Fibroblast of lung (primary cell): ENCODE data around the gene TNIP1. TPM values are rescaled to one million over a fixed set of nuclear protein-coding genes. Genes with fewer than 3 reads are reported as not detected.
A peak's percentile ranks its signal among the peaks of the same experiment; 100 is the strongest.

Source experiments
- DNase-seq, 2 donors: peaks; one replicate each; pipeline versions ENCODE4 v3.0.0 to v3.0.0-alpha.2; 2010; ENCODE audit warnings: low read depth in 2 of 2
- H2AFZ ChIP-seq: 2 replicates; pipeline ENCODE4 v1.5.1; 2012; ENCODE audit warnings: low read length, control low read depth, inconsistent platforms
- H3K27ac ChIP-seq: 2 replicates; pipeline ENCODE4 v1.5.1; 2011; ENCODE audit warnings: low read length, control low read depth; ENCODE audit not compliant: insufficient read depth
- H3K27me3 ChIP-seq: 2 replicates; pipeline ENCODE4 v1.5.1; 2011; ENCODE audit warnings: mild to moderate bottlenecking, low read length; ENCODE audit not compliant: control insufficient read depth, insufficient read depth
- H3K36me3 ChIP-seq: 2 replicates; pipeline ENCODE4 v1.5.1; 2011; ENCODE audit warnings: low read length; ENCODE audit not compliant: control insufficient read depth, insufficient read depth
- H3K4me1 ChIP-seq: 2 replicates; pipeline ENCODE4 v1.5.1; 2011; ENCODE audit warnings: low read length; ENCODE audit not compliant: control insufficient read depth, insufficient read depth; ENCODE audit errors: extremely low read depth
- H3K4me2 ChIP-seq: 2 replicates; pipeline ENCODE4 v1.5.1; 2011; ENCODE audit warnings: low read length, control low read depth; ENCODE audit not compliant: insufficient read depth; ENCODE audit errors: extremely low read depth
- H3K4me3 ChIP-seq, 4 experiments: fragments of 200-600 bp in 1 of 4; sonication (generic) in 1 of 4; replicated peaks in 1 of 4; 2 replicates each; pipeline ENCODE4 v1.5.1; 2011 to 2016; ENCODE audit warnings: low read length in 4 of 4, low read depth in 3 of 4, mild to moderate bottlenecking in 3 of 4, control low read depth in 2 of 4, inconsistent platforms in 1 of 4, mixed read lengths in 1 of 4; ENCODE audit not compliant: insufficient read depth in 1 of 4; ENCODE audit errors: control extremely low read depth in 1 of 4
- H3K79me2 ChIP-seq: 2 replicates; pipeline ENCODE4 v1.5.1; 2012; ENCODE audit warnings: mild to moderate bottlenecking, low read length, inconsistent platforms; ENCODE audit not compliant: control insufficient read depth, insufficient read depth
- H3K9ac ChIP-seq: 2 replicates; pipeline ENCODE4 v1.5.1; 2011; ENCODE audit warnings: mild to moderate bottlenecking, low read length, control low read depth; ENCODE audit not compliant: insufficient read depth
- H3K9me3 ChIP-seq: 2 replicates; pipeline ENCODE4 v1.5.1; 2012; ENCODE audit warnings: low read depth, low read length; ENCODE audit not compliant: control insufficient read depth, insufficient read depth
- H4K20me1 ChIP-seq: 2 replicates; pipeline ENCODE4 v1.5.1; 2011; ENCODE audit warnings: low read length; ENCODE audit not compliant: control insufficient read depth, insufficient read depth; ENCODE audit errors: extremely low read depth
- EZH2 ChIP-seq: IDR thresholded peaks from 2 replicates; pipeline ENCODE4 v1.5.1; 2012; ENCODE audit warnings: low read length, control low read depth, mild to moderate bottlenecking; ENCODE audit errors: missing control alignments
- polyA plus RNA-seq, 2 donors: library from polyadenylated mRNA; depleted of rRNA in 1 of 2; stranded (reverse) in 1 of 2; unstranded in 1 of 2; fragments of >200 nt; gene quantifications; 2 replicates each; pipeline ENCODE4 v1.2.1, GENCODE V29; 2011 to 2012; ENCODE audit warnings: missing spikeins in 1 of 2
- total RNA-seq: library from RNA; depleted of rRNA; stranded (reverse); fragments of >200 nt; gene quantifications from 2 replicates; pipeline ENCODE4 v1.2.1, GENCODE V29; 2014
- TF ChIP-seq, protein P1 (sequence below), 2 donors: IDR thresholded peaks in 1 of 2; conservative IDR thresholded peaks in 1 of 2; 1 replicate in 1 of 2; 2 replicates in 1 of 2; pipeline ENCODE4 v1.5.1; 2011 to 2012; ENCODE audit warnings: low read length in 2 of 2, control low read depth in 1 of 2, inconsistent platforms in 1 of 2, low read depth in 1 of 2, mild to moderate bottlenecking in 1 of 2

Gene TNIP1
- total and polyA plus RNA-seq, 2 donors (not counting 1 experiment from before 2014, with no cell fraction given), result 47.2 to 59.1 TPM

GRCh38 chr5:151125421-151125820 lies 44.6 kb upstream of the TNIP1 start:
- H3K4me3 ChIP-seq, result no peak overlapping the region
- peaks cover 2% of the 10 kb centered on the region for H3K4me1 ChIP-seq
- no peak overlapping the region for H3K9ac ChIP-seq
- H3K79me2 ChIP-seq, result no peaks in the 10 kb centered on the region
- no peaks in the 10 kb centered on the region for H3K9me3 ChIP-seq
- TF ChIP-seq, protein P1, sequence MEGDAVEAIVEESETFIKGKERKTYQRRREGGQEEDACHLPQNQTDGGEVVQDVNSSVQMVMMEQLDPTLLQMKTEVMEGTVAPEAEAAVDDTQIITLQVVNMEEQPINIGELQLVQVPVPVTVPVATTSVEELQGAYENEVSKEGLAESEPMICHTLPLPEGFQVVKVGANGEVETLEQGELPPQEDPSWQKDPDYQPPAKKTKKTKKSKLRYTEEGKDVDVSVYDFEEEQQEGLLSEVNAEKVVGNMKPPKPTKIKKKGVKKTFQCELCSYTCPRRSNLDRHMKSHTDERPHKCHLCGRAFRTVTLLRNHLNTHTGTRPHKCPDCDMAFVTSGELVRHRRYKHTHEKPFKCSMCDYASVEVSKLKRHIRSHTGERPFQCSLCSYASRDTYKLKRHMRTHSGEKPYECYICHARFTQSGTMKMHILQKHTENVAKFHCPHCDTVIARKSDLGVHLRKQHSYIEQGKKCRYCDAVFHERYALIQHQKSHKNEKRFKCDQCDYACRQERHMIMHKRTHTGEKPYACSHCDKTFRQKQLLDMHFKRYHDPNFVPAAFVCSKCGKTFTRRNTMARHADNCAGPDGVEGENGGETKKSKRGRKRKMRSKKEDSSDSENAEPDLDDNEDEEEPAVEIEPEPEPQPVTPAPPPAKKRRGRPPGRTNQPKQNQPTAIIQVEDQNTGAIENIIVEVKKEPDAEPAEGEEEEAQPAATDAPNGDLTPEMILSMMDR (conservative IDR thresholded peaks at IDR 0.05 in 1 of 2, IDR thresholded peaks at IDR 0.05 in 1 of 2; ENCODE audit: low read depth in 1 of 2, low read length in 2 of 2), result no peak
- TF ChIP-seq EZH2, result no peak
- H3K27ac ChIP-seq, result no peak overlapping the region
- DNase-seq, result no peak
- H3K4me2 ChIP-seq, result no peak overlapping the region
- peaks cover 58% of the 10 kb centered on the region for H3K36me3 ChIP-seq
- no peak overlapping the region for H2AFZ ChIP-seq
- peaks cover 3% of the 10 kb centered on the region for H4K20me1 ChIP-seq
- H3K27me3 ChIP-seq, result no peaks in the 10 kb centered on the region

- Histone ChIP-seq H3K79me2 (no peaks in the 10 kb centered on the region), H3K27me3 (no peaks in the 10 kb centered on the region), H3K4me1 (peaks cover 4% of the 10 kb centered on the region), H3K36me3 (peaks cover 53% of the 10 kb centered on the region), H3K27ac (no peak overlapping the region), H3K9ac (no peak overlapping the region), H4K20me1 (peaks cover 3% of the 10 kb centered on the region), H2AFZ (no peak overlapping the region), H3K9me3 (no peaks in the 10 kb centered on the region), H3K4me2 (no peak overlapping the region), H3K4me3 (no peak overlapping the region)
- TF ChIP-seq, protein P1 (conservative IDR thresholded peaks at IDR 0.05 in 1 of 2, IDR thresholded peaks at IDR 0.05 in 1 of 2; ENCODE audit: low read depth in 1 of 2, low read length in 2 of 2), result no peak
- no peak for TF ChIP-seq EZH2
- DNase-seq, result peak; percentile 16 to 36
These were observed 43.3 kb upstream of the TNIP1 start for GRCh38 chr5:151123897-151124751.

GRCh38 chr5:151122828-151123227 lies 42.0 kb upstream of the TNIP1 start:
- H4K20me1 ChIP-seq, result peaks cover 3% of the 10 kb centered on the region
- no peak overlapping the region for H2AFZ ChIP-seq
- no peaks in the 10 kb centered on the region for H3K9me3 ChIP-seq
- H3K4me1 ChIP-seq, result peaks cover 4% of the 10 kb centered on the region
- no peak overlapping the region for H3K9ac ChIP-seq
- no peaks in the 10 kb centered on the region for H3K27me3 ChIP-seq
- peaks cover 51% of the 10 kb centered on the region for H3K36me3 ChIP-seq
- H3K27ac ChIP-seq, result no peak overlapping the region
- DNase-seq, result no peak
- H3K79me2 ChIP-seq, result no peaks in the 10 kb centered on the region
- TF ChIP-seq, protein P1 (conservative IDR thresholded peaks at IDR 0.05 in 1 of 2, IDR thresholded peaks at IDR 0.05 in 1 of 2; ENCODE audit: low read depth in 1 of 2, low read length in 2 of 2), result no peak
- no peak for TF ChIP-seq EZH2
- H3K4me2 ChIP-seq, result no peak overlapping the region
- no peak overlapping the region for H3K4me3 ChIP-seq
